ENCODE data around the gene NTM. TPM values are rescaled to one million over a fixed set of nuclear protein-coding genes. Genes with fewer than 3 reads are reported as not detected.

Gene NTM
- total RNA-seq, 2 donors from 2014 or later = 1.7 to 3.6 TPM

DNA sequence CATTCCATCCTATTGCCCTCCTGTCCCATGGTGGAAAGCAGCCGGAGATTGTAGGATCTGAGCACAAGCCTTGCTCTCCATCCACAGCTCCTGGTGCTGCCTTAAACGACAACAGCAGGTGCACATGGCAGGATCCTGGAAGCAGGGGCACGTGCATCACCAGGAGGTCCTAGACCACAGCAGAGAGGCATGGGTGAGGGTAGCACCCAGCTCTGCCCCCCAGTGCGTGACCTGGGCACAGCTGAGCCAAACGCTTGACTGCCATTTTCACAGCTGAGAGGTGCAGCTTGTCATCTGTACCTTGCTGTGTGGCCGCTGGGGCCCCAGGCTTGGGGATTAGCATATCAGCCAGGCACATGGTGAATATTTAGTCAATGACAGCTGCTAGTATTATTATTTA lies 92.7 kb downstream of the NTM start:
- no peak overlapping the region for H3K9ac ChIP-seq (ENCODE audit: extremely low read depth, low read length, poor library complexity, severe bottlenecking)
- WGBS, 2 experiments (ENCODE audit: insufficient coverage in 1 of 2, insufficient read length in 1 of 2) = 89 to 90% methylated on average over 4 to 6 of the region's 6 CpGs
- no peaks in the 10 kb centered on the region for H3K9me3 ChIP-seq (ENCODE audit: control insufficient read depth, low read length)
- Mint-ChIP-seq H3K27ac (no peak overlapping the region), H3K4me3 (no peak overlapping the region), H3K4me1 (peaks cover 44% of the 10 kb centered on the region), H3K9me3 (no peaks in the 10 kb centered on the region), H3K36me3 (ENCODE audit: low read depth) (no peaks in the 10 kb centered on the region), H3K27me3 (ENCODE audit: insufficient read depth) (no peaks in the 10 kb centered on the region)
- peaks cover 13% of the 10 kb centered on the region for H3K4me1 ChIP-seq (ENCODE audit: control insufficient read depth, insufficient read depth, low read length)
- H3K36me3 ChIP-seq (ENCODE audit: control insufficient read depth, insufficient read depth, low read length) = no peaks in the 10 kb centered on the region
- DNase-seq = no peak
- TF ChIP-seq, protein P1, sequence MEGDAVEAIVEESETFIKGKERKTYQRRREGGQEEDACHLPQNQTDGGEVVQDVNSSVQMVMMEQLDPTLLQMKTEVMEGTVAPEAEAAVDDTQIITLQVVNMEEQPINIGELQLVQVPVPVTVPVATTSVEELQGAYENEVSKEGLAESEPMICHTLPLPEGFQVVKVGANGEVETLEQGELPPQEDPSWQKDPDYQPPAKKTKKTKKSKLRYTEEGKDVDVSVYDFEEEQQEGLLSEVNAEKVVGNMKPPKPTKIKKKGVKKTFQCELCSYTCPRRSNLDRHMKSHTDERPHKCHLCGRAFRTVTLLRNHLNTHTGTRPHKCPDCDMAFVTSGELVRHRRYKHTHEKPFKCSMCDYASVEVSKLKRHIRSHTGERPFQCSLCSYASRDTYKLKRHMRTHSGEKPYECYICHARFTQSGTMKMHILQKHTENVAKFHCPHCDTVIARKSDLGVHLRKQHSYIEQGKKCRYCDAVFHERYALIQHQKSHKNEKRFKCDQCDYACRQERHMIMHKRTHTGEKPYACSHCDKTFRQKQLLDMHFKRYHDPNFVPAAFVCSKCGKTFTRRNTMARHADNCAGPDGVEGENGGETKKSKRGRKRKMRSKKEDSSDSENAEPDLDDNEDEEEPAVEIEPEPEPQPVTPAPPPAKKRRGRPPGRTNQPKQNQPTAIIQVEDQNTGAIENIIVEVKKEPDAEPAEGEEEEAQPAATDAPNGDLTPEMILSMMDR (conservative IDR thresholded peaks at IDR 0.05) = no peak
- no peak overlapping the region for H3K27ac ChIP-seq (ENCODE audit: low read depth, low read length)
- H3K27me3 ChIP-seq (ENCODE audit: control insufficient read depth, insufficient read depth, low read length, poor library complexity, severe bottlenecking) = no peaks in the 10 kb centered on the region
- H3K4me3 ChIP-seq (ENCODE audit: low read length) = no peak overlapping the region

DNA sequence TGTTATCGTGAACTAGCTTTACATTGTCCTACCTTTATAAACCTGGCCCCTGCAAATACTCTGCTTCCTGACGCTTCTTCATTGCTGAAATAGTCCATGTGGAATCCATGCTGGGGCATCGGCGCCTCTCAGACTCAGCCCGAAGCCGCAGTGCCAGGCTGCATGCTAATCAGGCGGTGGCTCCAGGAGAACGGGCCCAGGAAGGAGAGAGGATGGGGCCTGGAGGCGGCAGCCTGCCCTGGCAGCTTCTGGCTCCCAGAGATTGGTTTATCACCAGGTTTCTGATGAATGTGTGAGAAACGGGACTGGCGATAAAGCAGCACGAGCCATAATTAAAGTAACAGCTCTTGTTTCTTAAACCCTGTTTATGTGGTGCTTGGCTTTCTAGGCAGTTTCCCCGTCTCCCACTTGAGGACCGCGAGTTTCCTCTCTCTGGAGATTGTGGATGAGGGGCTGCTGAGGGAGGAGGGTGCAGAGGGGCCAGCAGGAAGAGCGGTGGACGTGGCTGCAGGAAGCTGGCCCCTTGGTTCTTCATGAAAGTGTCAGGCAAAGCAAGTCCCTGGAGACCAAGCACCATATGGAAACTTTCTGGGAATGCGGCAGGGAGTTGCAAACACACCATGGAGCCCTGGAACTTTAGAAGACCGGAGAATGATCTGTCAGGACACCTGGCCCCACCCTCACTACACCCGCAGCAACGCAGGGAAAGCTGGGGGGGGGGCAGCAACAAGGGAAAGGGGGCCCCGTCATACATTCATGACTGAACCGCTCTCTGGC lies 93.4 kb downstream of the NTM start:
- Mint-ChIP-seq H3K27ac (peak overlapping the region; percentile 74), H3K4me3 (peak overlapping the region; percentile 14), H3K36me3 (ENCODE audit: low read depth) (no peaks in the 10 kb centered on the region), H3K4me1 (peaks cover 44% of the 10 kb centered on the region), H3K27me3 (ENCODE audit: insufficient read depth) (no peaks in the 10 kb centered on the region), H3K9me3 (no peaks in the 10 kb centered on the region)
- H3K27me3 ChIP-seq (ENCODE audit: control insufficient read depth, insufficient read depth, low read length, poor library complexity, severe bottlenecking) = no peaks in the 10 kb centered on the region
- no peak overlapping the region for H3K9ac ChIP-seq (ENCODE audit: extremely low read depth, low read length, poor library complexity, severe bottlenecking)
- H3K4me3 ChIP-seq (ENCODE audit: low read length) = no peak overlapping the region
- peaks cover 6% of the 10 kb centered on the region for H3K4me1 ChIP-seq (ENCODE audit: control insufficient read depth, insufficient read depth, low read length)
- H3K9me3 ChIP-seq (ENCODE audit: control insufficient read depth, low read length) = no peaks in the 10 kb centered on the region
- DNase-seq = peak; percentile 65
- H3K36me3 ChIP-seq (ENCODE audit: control insufficient read depth, insufficient read depth, low read length) = no peaks in the 10 kb centered on the region
- WGBS, 2 experiments (ENCODE audit: insufficient coverage in 1 of 2, insufficient read length in 1 of 2) = 87 to 93% methylated on average over 6 to 23 of the region's 23 CpGs
- peak overlapping the region; percentile 58 for H3K27ac ChIP-seq (ENCODE audit: low read depth, low read length)
- TF ChIP-seq, protein P1 (conservative IDR thresholded peaks at IDR 0.05) = no peak

DNA sequence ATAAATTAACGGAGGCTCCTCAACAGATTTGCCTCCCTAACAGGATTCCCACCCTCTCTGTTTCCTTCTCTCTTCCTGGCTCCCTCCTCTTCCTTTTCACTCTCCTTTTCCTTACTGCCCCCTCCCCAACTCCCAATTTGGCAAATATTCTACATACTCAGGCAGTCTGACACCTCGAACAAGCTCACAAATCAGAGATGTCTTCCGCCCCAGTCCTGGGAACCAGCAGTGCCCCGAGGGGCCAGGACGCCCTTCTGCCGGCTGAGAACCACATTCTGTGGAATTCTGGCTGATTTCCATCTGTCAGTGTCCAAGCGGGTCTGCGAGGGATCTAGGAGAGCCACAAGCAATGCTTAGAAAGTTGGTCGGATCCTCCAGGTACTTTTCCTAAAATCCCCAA lies 94.0 kb downstream of the NTM start:
- Mint-ChIP-seq H3K9me3 (no peaks in the 10 kb centered on the region), H3K27ac (no peak overlapping the region), H3K27me3 (ENCODE audit: insufficient read depth) (no peaks in the 10 kb centered on the region), H3K4me3 (peak overlapping the region; percentile 14), H3K4me1 (peaks cover 41% of the 10 kb centered on the region), H3K36me3 (ENCODE audit: low read depth) (no peaks in the 10 kb centered on the region)
- no peak overlapping the region for H3K27ac ChIP-seq (ENCODE audit: low read depth, low read length)
- H3K9me3 ChIP-seq (ENCODE audit: control insufficient read depth, low read length) = no peaks in the 10 kb centered on the region
- no peaks in the 10 kb centered on the region for H3K27me3 ChIP-seq (ENCODE audit: control insufficient read depth, insufficient read depth, low read length, poor library complexity, severe bottlenecking)
- H3K9ac ChIP-seq (ENCODE audit: extremely low read depth, low read length, poor library complexity, severe bottlenecking) = no peak overlapping the region
- no peak overlapping the region for H3K4me3 ChIP-seq (ENCODE audit: low read length)
- peak; percentile 74 for DNase-seq
- TF ChIP-seq, protein P1 (conservative IDR thresholded peaks at IDR 0.05) = no peak
- peaks cover 2% of the 10 kb centered on the region for H3K4me1 ChIP-seq (ENCODE audit: control insufficient read depth, insufficient read depth, low read length)
- 87 to 93% methylated on average over 3 to 9 of the region's 9 CpGs for WGBS, 2 experiments (ENCODE audit: insufficient coverage in 1 of 2, insufficient read length in 1 of 2)
- H3K36me3 ChIP-seq (ENCODE audit: control insufficient read depth, insufficient read depth, low read length) = no peaks in the 10 kb centered on the region
